ENCODE measurements around the gene TMEM163.

TMEM163 gene

GRCh38 chr2:134667081-134667480 lies 51.7 kb downstream of the TMEM163 start:
- DNase-seq (ENCODE audit: insufficient read length, low spot score) (no peak), FAIRE-seq (no peak)
- TF ChIP-seq CTCF (IDR thresholded peaks at IDR 0.05; ENCODE audit: insufficient read depth, missing control alignments) = no peak

- TF ChIP-seq CTCF (IDR thresholded peaks at IDR 0.05; ENCODE audit: insufficient read depth, missing control alignments) = no peak
- DNase-seq (ENCODE audit: insufficient read length, low spot score) (no peak), FAIRE-seq (no peak)
Observed at GRCh38 chr2:134665727-134666506, 52.9 kb downstream of the TMEM163 start.

GRCh38 chr2:134663451-134664450 lies 55.0 kb downstream of the TMEM163 start:
- DNase-seq (ENCODE audit: insufficient read length, low spot score) (no peak), FAIRE-seq (peak; percentile 16)
- no peak for TF ChIP-seq CTCF (IDR thresholded peaks at IDR 0.05; ENCODE audit: insufficient read depth, missing control alignments)

GRCh38 chr2:134662751-134663150 lies 56.0 kb downstream of the TMEM163 start:
- DNase-seq (ENCODE audit: insufficient read length, low spot score) (no peak), FAIRE-seq (no peak)
- TF ChIP-seq CTCF (IDR thresholded peaks at IDR 0.05; ENCODE audit: insufficient read depth, missing control alignments) = no peak

GRCh38 chr2:134660626-134661402 lies 58.0 kb downstream of the TMEM163 start:
- DNase-seq (ENCODE audit: insufficient read length, low spot score) (no peak), FAIRE-seq (no peak)
- no peak for TF ChIP-seq CTCF (IDR thresholded peaks at IDR 0.05; ENCODE audit: insufficient read depth, missing control alignments)

GRCh38 chr2:134659724-134660123 lies 59.1 kb downstream of the TMEM163 start:
- no peak for TF ChIP-seq CTCF (IDR thresholded peaks at IDR 0.05; ENCODE audit: insufficient read depth, missing control alignments)
- DNase-seq (ENCODE audit: insufficient read length, low spot score) = no peak
- no peak for FAIRE-seq

All from D721Med (cell line).